ENCODE data around the gene ENTHD1.

DNA sequence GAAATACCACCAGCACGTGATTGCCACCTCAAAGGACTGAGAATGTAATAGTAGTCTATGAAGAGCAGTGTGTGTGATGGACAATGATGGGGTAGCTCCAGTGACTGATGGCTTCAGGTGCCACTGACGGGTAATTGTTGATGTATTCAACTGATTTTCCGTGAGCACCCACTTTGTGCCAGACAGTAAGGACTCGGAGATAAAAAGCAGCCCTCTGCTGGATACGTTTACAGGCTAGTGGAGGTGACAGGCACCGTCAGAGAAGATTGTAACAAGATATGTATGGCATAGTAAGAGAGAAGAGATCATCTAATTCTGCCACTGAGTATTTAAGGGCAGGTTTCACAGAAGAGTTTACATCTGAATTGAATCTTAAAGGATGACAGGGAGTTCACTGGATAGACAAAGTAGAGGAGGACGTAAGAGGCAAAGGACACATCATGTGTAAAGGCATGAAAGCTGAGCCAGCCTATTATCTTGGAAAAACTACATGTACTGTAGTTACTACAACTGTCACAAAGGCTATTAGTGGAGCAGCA, 1.1 kb upstream of the ENTHD1 start:
- TF ChIP-seq, protein P1, sequence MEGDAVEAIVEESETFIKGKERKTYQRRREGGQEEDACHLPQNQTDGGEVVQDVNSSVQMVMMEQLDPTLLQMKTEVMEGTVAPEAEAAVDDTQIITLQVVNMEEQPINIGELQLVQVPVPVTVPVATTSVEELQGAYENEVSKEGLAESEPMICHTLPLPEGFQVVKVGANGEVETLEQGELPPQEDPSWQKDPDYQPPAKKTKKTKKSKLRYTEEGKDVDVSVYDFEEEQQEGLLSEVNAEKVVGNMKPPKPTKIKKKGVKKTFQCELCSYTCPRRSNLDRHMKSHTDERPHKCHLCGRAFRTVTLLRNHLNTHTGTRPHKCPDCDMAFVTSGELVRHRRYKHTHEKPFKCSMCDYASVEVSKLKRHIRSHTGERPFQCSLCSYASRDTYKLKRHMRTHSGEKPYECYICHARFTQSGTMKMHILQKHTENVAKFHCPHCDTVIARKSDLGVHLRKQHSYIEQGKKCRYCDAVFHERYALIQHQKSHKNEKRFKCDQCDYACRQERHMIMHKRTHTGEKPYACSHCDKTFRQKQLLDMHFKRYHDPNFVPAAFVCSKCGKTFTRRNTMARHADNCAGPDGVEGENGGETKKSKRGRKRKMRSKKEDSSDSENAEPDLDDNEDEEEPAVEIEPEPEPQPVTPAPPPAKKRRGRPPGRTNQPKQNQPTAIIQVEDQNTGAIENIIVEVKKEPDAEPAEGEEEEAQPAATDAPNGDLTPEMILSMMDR (IDR thresholded peaks at IDR 0.05; ENCODE audit: extremely low read depth in 1 of 2, insufficient read depth in 1 of 2, low read depth in 1 of 2, low read length in 2 of 2), result no peak
- TF ChIP-seq POLR2A (IDR thresholded peaks at IDR 0.05; ENCODE audit: low read depth, low read length), result no peak
- TF ChIP-seq EZH2 (IDR thresholded peaks at IDR 0.05; ENCODE audit: borderline replicate concordance, low read depth, low read length, severe bottlenecking), result no peak
- TF ChIP-seq POLR2AphosphoS5 (IDR thresholded peaks at IDR 0.05; ENCODE audit: insufficient read depth, low read depth, low read length), result no peak
- TF ChIP-seq, protein P2, sequence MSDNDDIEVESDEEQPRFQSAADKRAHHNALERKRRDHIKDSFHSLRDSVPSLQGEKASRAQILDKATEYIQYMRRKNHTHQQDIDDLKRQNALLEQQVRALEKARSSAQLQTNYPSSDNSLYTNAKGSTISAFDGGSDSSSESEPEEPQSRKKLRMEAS (IDR thresholded peaks at IDR 0.05; ENCODE audit: insufficient read depth, insufficient read length), result no peak
